GM23338 (cell line): ENCODE data around the gene STIM2. TPM values are rescaled to one million over a fixed set of nuclear protein-coding genes. Genes with fewer than 3 reads are reported as not detected.

Experiments used
- ATAC-seq: fragments of 200-7000 bp; cut with Tn5 transposase; 3 replicates; pipeline ENCODE4 v1.9.1; 2020
- DNase-seq: peaks from one replicate; pipeline ENCODE4 v3.0.0-alpha.2; 2015; ENCODE audit warnings: low spot score
- H2AFZ ChIP-seq: fragments of 200-600 bp; sonication (generic); 2 replicates; pipeline ENCODE4 v1.8.0; 2016; ENCODE audit warnings: antibody characterized with exemption, mild to moderate bottlenecking, moderate library complexity
- H3F3A ChIP-seq: fragments of 200-600 bp; sonication (generic); replicated peaks from 2 replicates; pipeline ENCODE4 v1.8.0; 2017; ENCODE audit warnings: antibody characterized with exemption, mixed run types, low read depth
- H3K27ac ChIP-seq: fragments of 200-600 bp; sonication (generic); 2 replicates; pipeline ENCODE4 v1.6.1; 2016; ENCODE audit warnings: low read depth
- H3K27me3 ChIP-seq: fragments of 200-600 bp; sonication (generic); 2 replicates; pipeline ENCODE4 v1.8.0; 2016; ENCODE audit warnings: mild to moderate bottlenecking, mixed run types, moderate library complexity; ENCODE audit not compliant: insufficient read depth
- H3K36me3 ChIP-seq: fragments of 200-600 bp; sonication (generic); 2 replicates; pipeline ENCODE4 v1.8.0; 2016; ENCODE audit warnings: mild to moderate bottlenecking; ENCODE audit not compliant: insufficient read depth
- H3K4me1 ChIP-seq: fragments of 200-600 bp; sonication (generic); 2 replicates; pipeline ENCODE4 v1.8.0; 2016; ENCODE audit warnings: mild to moderate bottlenecking, moderate library complexity; ENCODE audit not compliant: insufficient read depth
- H3K4me2 ChIP-seq: fragments of 200-600 bp; sonication (generic); 2 replicates; pipeline ENCODE4 v1.7.1; 2017; ENCODE audit warnings: mixed run types
- H3K4me3 ChIP-seq: fragments of 200-600 bp; sonication (generic); 2 replicates; pipeline ENCODE4 v1.6.1; 2016; ENCODE audit warnings: mixed run types
- H3K79me2 ChIP-seq: fragments of 200-600 bp; sonication (generic); replicated peaks from 2 replicates; pipeline ENCODE4 v1.8.0; 2017; ENCODE audit warnings: mild to moderate bottlenecking; ENCODE audit not compliant: insufficient read depth
- H3K9me2 ChIP-seq: fragments of 200-600 bp; sonication (generic); 2 replicates; pipeline ENCODE4 v1.8.0; 2017; ENCODE audit not compliant: insufficient read depth
- H4K20me1 ChIP-seq: fragments of 200-600 bp; sonication (generic); replicated peaks from 2 replicates; pipeline ENCODE4 v1.8.0; 2017; ENCODE audit warnings: mild to moderate bottlenecking; ENCODE audit not compliant: insufficient read depth
- H3K27ac Mint-ChIP-seq: 2 replicates; pipeline ENCODE4 v1.8.0; 2020; ENCODE audit warnings: inconsistent platforms, mild to moderate bottlenecking, moderate library complexity, mixed read lengths
- H3K27me3 Mint-ChIP-seq: 3 replicates; pipeline ENCODE4 v1.8.0; 2022; ENCODE audit warnings: low read depth, mild to moderate bottlenecking, moderate library complexity, mixed read lengths, inconsistent platforms; ENCODE audit not compliant: insufficient read depth, poor library complexity
- H3K36me3 Mint-ChIP-seq: 3 replicates; pipeline ENCODE4 v1.8.0; 2021; ENCODE audit warnings: low read depth, mild to moderate bottlenecking, inconsistent platforms, moderate library complexity, mixed read lengths
- H3K4me1 Mint-ChIP-seq: 3 replicates; pipeline ENCODE4 v1.8.0; 2020; ENCODE audit warnings: mild to moderate bottlenecking, inconsistent platforms, mixed read lengths
- H3K4me3 Mint-ChIP-seq: 3 replicates; pipeline ENCODE4 v1.8.0; 2021; ENCODE audit warnings: moderate library complexity, mild to moderate bottlenecking, inconsistent platforms, mixed read lengths
- H3K9me3 Mint-ChIP-seq: 3 replicates; pipeline ENCODE4 v1.8.0; 2020; ENCODE audit warnings: moderate library complexity, mild to moderate bottlenecking, inconsistent platforms, mixed read lengths
- CTCF ChIP-seq, 2 experiments: fragments of 200-600 bp in 1 of 2; sonication (generic) in 1 of 2; conservative IDR thresholded peaks; 2 replicates each; pipeline versions ENCODE4 v1.5.1 to v1.6.1; 2016 to 2017; ENCODE audit warnings: antibody characterized with exemption in 2 of 2, low read depth in 2 of 2, mild to moderate bottlenecking in 2 of 2, moderate library complexity in 1 of 2
- STAT1 ChIP-seq: IDR thresholded peaks from one replicate; pipeline ENCODE4 v1.6.1; 2016; ENCODE audit warnings: antibody characterized with exemption; ENCODE audit not compliant: unreplicated experiment
- ZNF462 ChIP-seq: fragments of 250-450 bp; sonication (Bioruptor Pico); IDR thresholded peaks from 2 replicates; pipeline ENCODE4 v1.5.0; 2020; ENCODE audit warnings: mild to moderate bottlenecking, moderate library complexity
- polyA plus RNA-seq: library from polyadenylated mRNA; unstranded; fragments of >200 nt; fragmentation: Nextera tagmentation; extraction: Ambion mirVana; gene quantifications from 2 replicates; pipeline ENCODE4 v1.2.1, GENCODE V29; 2016
- total RNA-seq: library from RNA; depleted of rRNA; stranded (reverse); fragments of >200 nt; shearing (Covaris generic); gene quantifications from 2 replicates; pipeline ENCODE4 v1.2.3, GENCODE V29; 2014

Gene STIM2
- total and polyA plus RNA-seq, 2 experiments from 2014 or later: 13.1 to 17.8 TPM

GRCh38 chr4:26837993-26838842 lies 22.4 kb upstream of the STIM2 start:
- Histone ChIP-seq H3K36me3 (no peaks in the 10 kb centered on the region), H4K20me1 (no peaks in the 10 kb centered on the region), H3K27ac (no peak overlapping the region), H2AFZ (no peak overlapping the region), H3F3A (no peaks in the 10 kb centered on the region), H3K4me3 (no peak overlapping the region), H3K4me1 (no peaks in the 10 kb centered on the region; the same call in 1 of the 2 replicates), H3K9me2 (0 out of 2 replicates have a peak, but pooled peaks cover 9% of the 10 kb centered on the region), H3K27me3 (no peaks in the 10 kb centered on the region), H3K79me2 (no peaks in the 10 kb centered on the region), H3K4me2 (no peak overlapping the region)
- Mint-ChIP-seq H3K9me3 (no peaks in the 10 kb centered on the region), H3K4me1 (peaks cover 10% of the 10 kb centered on the region), H3K4me3 (no peak overlapping the region), H3K27me3 (peaks cover 3% of the 10 kb centered on the region), H3K36me3 (no peaks in the 10 kb centered on the region), H3K27ac (no peak overlapping the region)
- ATAC-seq (no peak), DNase-seq (no peak)
- TF ChIP-seq STAT1: no peak
- TF ChIP-seq ZNF462: no peak
- no peak for TF ChIP-seq CTCF (conservative IDR thresholded peaks at IDR 0.05; ENCODE audit: low read depth in 2 of 2)
